ENCODE data around the gene PSMD6. TPM values are rescaled to one million over a fixed set of nuclear protein-coding genes. Genes with fewer than 3 reads are reported as not detected.

Gene PSMD6
- total RNA-seq, 1 donor from 2014 or later, result 78.6 TPM

DNA sequence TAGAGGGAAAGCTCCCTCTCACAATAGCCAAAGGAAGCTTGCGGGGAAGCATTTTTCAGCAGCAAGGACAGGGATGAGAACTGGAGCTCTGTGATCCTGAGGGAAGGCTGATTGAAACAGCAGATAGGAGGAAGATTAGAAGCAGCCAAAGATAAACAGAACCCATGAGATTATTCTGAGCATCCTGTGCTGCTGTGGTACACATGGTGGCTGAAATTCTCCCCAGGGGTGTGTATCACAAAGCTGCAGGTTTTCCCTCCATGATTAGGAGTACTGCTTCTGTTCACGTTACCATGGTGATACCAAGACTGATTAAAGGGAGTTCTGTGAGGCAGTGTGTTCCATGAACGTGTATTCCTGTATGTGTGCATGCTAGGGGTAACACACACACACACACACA lies 30.3 kb upstream of the PSMD6 start:
- no peak for DNase-seq
- peaks cover 10% of the 10 kb centered on the region for H3K4me1 Mint-ChIP-seq (ENCODE audit: low read depth, unreplicated experiment)
- no peaks in the 10 kb centered on the region for H3K36me3 Mint-ChIP-seq (ENCODE audit: unreplicated experiment)
- peak overlapping the region; percentile 13 for H3K4me3 Mint-ChIP-seq (ENCODE audit: unreplicated experiment)
- TF ChIP-seq, protein P1, sequence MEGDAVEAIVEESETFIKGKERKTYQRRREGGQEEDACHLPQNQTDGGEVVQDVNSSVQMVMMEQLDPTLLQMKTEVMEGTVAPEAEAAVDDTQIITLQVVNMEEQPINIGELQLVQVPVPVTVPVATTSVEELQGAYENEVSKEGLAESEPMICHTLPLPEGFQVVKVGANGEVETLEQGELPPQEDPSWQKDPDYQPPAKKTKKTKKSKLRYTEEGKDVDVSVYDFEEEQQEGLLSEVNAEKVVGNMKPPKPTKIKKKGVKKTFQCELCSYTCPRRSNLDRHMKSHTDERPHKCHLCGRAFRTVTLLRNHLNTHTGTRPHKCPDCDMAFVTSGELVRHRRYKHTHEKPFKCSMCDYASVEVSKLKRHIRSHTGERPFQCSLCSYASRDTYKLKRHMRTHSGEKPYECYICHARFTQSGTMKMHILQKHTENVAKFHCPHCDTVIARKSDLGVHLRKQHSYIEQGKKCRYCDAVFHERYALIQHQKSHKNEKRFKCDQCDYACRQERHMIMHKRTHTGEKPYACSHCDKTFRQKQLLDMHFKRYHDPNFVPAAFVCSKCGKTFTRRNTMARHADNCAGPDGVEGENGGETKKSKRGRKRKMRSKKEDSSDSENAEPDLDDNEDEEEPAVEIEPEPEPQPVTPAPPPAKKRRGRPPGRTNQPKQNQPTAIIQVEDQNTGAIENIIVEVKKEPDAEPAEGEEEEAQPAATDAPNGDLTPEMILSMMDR (IDR thresholded peaks at IDR 0.05; ENCODE audit: partially characterized antibody, unreplicated experiment), result no peak
- H3K27ac Mint-ChIP-seq (ENCODE audit: unreplicated experiment), result peak overlapping the region; percentile 0
- H3K9me3 Mint-ChIP-seq (ENCODE audit: unreplicated experiment), result no peaks in the 10 kb centered on the region
- no peaks in the 10 kb centered on the region for H3K27me3 Mint-ChIP-seq (ENCODE audit: unreplicated experiment)

DNA sequence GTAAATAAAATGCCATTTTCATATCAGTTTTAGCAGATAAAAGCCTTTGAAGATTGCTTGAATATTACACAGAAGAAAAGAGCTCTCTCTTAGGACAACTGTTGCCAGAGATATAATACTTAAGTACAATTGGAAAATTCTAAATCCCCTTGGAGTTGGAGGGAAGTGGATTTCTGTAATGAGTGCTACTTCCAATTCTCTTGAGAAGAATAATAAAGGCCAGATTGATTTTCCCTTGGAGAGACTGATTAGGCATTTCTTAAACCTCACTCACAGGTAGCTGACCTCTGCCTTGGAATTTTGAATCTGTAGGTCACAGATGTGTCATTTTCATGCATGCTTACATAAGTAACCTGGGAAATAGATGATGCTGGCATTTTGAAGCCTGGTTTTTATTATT lies 29.8 kb upstream of the PSMD6 start:
- Mint-ChIP-seq H3K4me1 (ENCODE audit: low read depth, unreplicated experiment) (peaks cover 7% of the 10 kb centered on the region), H3K27me3 (ENCODE audit: unreplicated experiment) (no peaks in the 10 kb centered on the region), H3K36me3 (ENCODE audit: unreplicated experiment) (no peaks in the 10 kb centered on the region), H3K9me3 (ENCODE audit: unreplicated experiment) (no peaks in the 10 kb centered on the region), H3K27ac (ENCODE audit: unreplicated experiment) (no peak overlapping the region), H3K4me3 (ENCODE audit: unreplicated experiment) (no peak overlapping the region)
- TF ChIP-seq, protein P1 (IDR thresholded peaks at IDR 0.05; ENCODE audit: partially characterized antibody, unreplicated experiment), result no peak
- no peak for DNase-seq

DNA sequence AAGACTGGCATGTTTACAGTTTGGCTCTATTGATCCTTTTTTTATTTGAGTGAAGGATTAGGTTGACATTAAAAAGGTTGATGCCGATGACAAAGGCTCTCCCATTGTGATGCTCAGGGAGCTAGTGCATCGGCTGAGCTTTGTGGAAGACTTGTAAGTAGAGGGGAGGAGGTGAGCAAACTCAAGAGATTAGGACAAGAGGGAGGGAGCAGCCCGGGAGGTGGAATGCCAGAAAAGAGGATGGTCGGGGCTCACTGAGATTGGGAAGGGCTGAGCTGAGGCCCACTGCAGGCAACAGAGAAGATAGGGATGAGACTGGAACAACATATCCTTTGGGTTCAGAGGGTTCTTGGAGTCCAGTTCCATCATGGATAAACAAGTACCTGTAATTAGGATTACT lies 26.5 kb upstream of the PSMD6 start:
- no peak overlapping the region for H3K27ac Mint-ChIP-seq (ENCODE audit: unreplicated experiment)
- peaks cover 16% of the 10 kb centered on the region for H3K4me1 Mint-ChIP-seq (ENCODE audit: low read depth, unreplicated experiment)
- no peaks in the 10 kb centered on the region for H3K9me3 Mint-ChIP-seq (ENCODE audit: unreplicated experiment)
- H3K36me3 Mint-ChIP-seq (ENCODE audit: unreplicated experiment), result peaks cover 5% of the 10 kb centered on the region
- H3K4me3 Mint-ChIP-seq (ENCODE audit: unreplicated experiment), result no peak overlapping the region
- H3K27me3 Mint-ChIP-seq (ENCODE audit: unreplicated experiment), result no peaks in the 10 kb centered on the region
- TF ChIP-seq, protein P1 (IDR thresholded peaks at IDR 0.05; ENCODE audit: partially characterized antibody, unreplicated experiment), result no peak
- no peak for DNase-seq

DNA sequence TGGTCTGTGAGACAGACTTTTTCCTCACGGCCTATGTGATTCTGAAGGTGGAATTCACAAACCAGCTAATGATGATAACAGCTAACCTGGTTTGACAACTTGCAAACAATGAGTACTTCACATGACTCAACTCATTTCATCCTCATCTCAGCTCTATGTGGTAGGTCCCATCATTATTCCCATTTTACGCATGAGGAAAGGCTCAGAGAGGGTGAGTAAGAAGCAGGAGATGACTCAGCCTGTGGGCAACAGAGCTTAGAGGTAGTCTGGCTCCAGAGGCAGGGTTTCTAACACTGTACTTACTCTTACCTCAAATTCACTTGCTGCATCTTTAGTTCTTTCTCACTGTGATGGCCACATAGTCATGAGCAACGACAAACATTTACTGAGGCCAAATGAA lies 25.8 kb upstream of the PSMD6 start:
- no peak overlapping the region for H3K27ac Mint-ChIP-seq (ENCODE audit: unreplicated experiment)
- peaks cover 16% of the 10 kb centered on the region for H3K4me1 Mint-ChIP-seq (ENCODE audit: low read depth, unreplicated experiment)
- DNase-seq, result no peak
- TF ChIP-seq, protein P1 (IDR thresholded peaks at IDR 0.05; ENCODE audit: partially characterized antibody, unreplicated experiment), result no peak
- H3K9me3 Mint-ChIP-seq (ENCODE audit: unreplicated experiment), result no peaks in the 10 kb centered on the region
- H3K4me3 Mint-ChIP-seq (ENCODE audit: unreplicated experiment), result no peak overlapping the region
- H3K27me3 Mint-ChIP-seq (ENCODE audit: unreplicated experiment), result no peaks in the 10 kb centered on the region
- H3K36me3 Mint-ChIP-seq (ENCODE audit: unreplicated experiment), result peaks cover 5% of the 10 kb centered on the region

DNA sequence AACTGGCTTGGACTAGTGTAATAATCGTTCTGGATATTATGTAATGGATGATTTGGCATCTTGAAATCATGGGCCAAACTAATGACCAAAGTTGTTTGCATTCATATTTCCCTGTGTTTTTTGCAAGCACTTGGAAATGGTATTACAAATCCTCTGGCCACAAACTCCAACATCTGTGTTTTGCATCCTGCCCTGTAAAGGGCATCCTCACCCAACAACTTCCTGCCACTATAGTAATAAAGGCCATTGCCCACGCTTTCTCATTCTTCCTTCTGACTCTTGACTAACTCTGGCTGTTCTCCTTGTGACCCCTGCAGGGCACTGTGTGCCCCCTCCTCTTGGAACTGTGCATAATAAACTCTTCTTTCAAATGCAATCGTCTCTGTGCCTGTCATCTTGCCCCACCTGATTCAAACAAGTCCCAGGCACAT lies 25.4 kb upstream of the PSMD6 start:
- Mint-ChIP-seq H3K27me3 (ENCODE audit: unreplicated experiment) (no peaks in the 10 kb centered on the region), H3K27ac (ENCODE audit: unreplicated experiment) (no peak overlapping the region), H3K4me1 (ENCODE audit: low read depth, unreplicated experiment) (peaks cover 13% of the 10 kb centered on the region), H3K4me3 (ENCODE audit: unreplicated experiment) (no peak overlapping the region), H3K9me3 (ENCODE audit: unreplicated experiment) (no peaks in the 10 kb centered on the region), H3K36me3 (ENCODE audit: unreplicated experiment) (peaks cover 5% of the 10 kb centered on the region)
- no peak for DNase-seq
- TF ChIP-seq, protein P1 (IDR thresholded peaks at IDR 0.05; ENCODE audit: partially characterized antibody, unreplicated experiment), result no peak
